ENCODE data around the gene NECTIN2.
"Not testable (repeated sequence)": the region's sequence is repeated elsewhere in the genome, so short reads cannot be mapped to it uniquely, and the experiment has no call there.

The NECTIN2 gene

GRCh38 chr19:44911896-44912295, 65.8 kb downstream of the NECTIN2 start:
- not testable (repeated sequence) for DNase-seq

GRCh38 chr19:44912854-44913253, 66.8 kb downstream of the NECTIN2 start:
- peak; percentile 71 for DNase-seq

GRCh38 chr19:44913512-44914432, 67.7 kb downstream of the NECTIN2 start:
- peak; percentile 84 for DNase-seq

- peak; percentile 95 for DNase-seq
Observed at GRCh38 chr19:44914433-44915206, 68.5 kb downstream of the NECTIN2 start, which contains the start of gene APOC1. Gene APOC1 (plus strand): TSS chr19:44914608. CDS start chr19:44914892, 284 bp downstream.

GRCh38 chr19:44924243-44924725, 78.2 kb downstream of the NECTIN2 start:
- no peak for DNase-seq

- peak; percentile 58 for DNase-seq
Observed at GRCh38 chr19:44925114-44925891, 79.2 kb downstream of the NECTIN2 start.

- DNase-seq, result not testable (repeated sequence)
Observed at GRCh38 chr19:44926245-44927077, 80.4 kb downstream of the NECTIN2 start.

- DNase-seq, result no peak
Observed at GRCh38 chr19:44927746-44928145, 81.6 kb downstream of the NECTIN2 start.

- no peak for DNase-seq
Observed at GRCh38 chr19:44930088-44930487, 84.0 kb downstream of the NECTIN2 start.

- DNase-seq, result no peak
Observed at GRCh38 chr19:44931541-44931940, 85.4 kb downstream of the NECTIN2 start.
